KOPT-K1 (cell line): Measurements from ENCODE around the gene GJC2.

Experiments
- H3K27ac ChIP-seq: fragments of 200-600 bp; sonication (generic); 2 replicates; pipeline ENCODE4 v1.5.1; 2016; ENCODE audit warnings: antibody characterized with exemption, mild to moderate bottlenecking, low read depth, low read length; ENCODE audit not compliant: poor library complexity, severe bottlenecking
- H3K36me3 ChIP-seq: fragments of 200-600 bp; sonication (generic); 2 replicates; pipeline ENCODE4 v1.5.1; 2017; ENCODE audit warnings: antibody characterized with exemption, mild to moderate bottlenecking, low read length, moderate library complexity; ENCODE audit not compliant: insufficient read depth
- H3K9me3 ChIP-seq: fragments of 200-600 bp; sonication (generic); 2 replicates; pipeline ENCODE4 v1.5.1; 2017; ENCODE audit warnings: antibody characterized with exemption, low read length, mild to moderate bottlenecking; ENCODE audit not compliant: insufficient read depth, poor library complexity, severe bottlenecking

Gene GJC2

DNA sequence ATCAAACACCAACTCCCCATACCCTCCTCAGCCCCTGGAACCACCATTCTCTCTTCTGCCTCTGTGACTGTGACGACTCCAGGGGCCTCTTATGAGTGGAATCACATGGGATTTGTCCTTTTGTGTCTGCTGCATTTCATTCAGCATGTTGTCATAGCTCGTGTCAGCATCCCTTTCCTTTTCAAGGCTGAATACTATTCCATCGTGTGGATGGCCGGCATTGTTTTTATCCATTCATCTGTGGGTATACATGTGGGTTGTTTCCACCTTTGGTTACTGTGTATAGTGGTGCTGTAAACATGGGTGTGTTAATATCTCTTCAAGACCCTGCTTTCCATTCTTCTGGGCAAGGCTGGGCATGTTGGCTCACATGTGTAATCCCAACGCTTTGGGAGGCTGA is 41.0 kb downstream of the GJC2 start:
- H3K36me3 ChIP-seq: no peaks in the 10 kb centered on the region
- no peak overlapping the region for H3K27ac ChIP-seq
- no peaks in the 10 kb centered on the region for H3K9me3 ChIP-seq

DNA sequence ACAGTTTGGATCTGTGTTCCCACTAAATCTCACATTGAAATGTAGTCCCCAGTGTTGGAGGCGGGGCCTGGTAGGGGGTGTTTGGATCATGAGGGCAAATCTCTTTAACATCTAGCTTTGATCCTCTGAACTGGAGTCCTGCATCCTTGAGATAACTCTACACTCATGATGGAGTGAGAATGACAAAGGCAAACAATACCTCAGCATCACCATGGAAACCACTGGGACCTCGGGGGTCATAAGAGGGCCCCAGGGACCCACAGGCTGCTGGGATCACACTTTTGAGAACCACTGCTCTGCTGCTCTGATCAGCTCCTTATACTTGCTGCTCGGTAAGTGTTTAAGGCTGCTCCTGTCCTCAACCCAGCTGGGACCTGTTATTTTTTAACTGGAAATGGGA is 44.7 kb downstream of the GJC2 start:
- Histone ChIP-seq H3K36me3 (no peaks in the 10 kb centered on the region), H3K27ac (no peak overlapping the region), H3K9me3 (peaks cover 11% of the 10 kb centered on the region)

DNA sequence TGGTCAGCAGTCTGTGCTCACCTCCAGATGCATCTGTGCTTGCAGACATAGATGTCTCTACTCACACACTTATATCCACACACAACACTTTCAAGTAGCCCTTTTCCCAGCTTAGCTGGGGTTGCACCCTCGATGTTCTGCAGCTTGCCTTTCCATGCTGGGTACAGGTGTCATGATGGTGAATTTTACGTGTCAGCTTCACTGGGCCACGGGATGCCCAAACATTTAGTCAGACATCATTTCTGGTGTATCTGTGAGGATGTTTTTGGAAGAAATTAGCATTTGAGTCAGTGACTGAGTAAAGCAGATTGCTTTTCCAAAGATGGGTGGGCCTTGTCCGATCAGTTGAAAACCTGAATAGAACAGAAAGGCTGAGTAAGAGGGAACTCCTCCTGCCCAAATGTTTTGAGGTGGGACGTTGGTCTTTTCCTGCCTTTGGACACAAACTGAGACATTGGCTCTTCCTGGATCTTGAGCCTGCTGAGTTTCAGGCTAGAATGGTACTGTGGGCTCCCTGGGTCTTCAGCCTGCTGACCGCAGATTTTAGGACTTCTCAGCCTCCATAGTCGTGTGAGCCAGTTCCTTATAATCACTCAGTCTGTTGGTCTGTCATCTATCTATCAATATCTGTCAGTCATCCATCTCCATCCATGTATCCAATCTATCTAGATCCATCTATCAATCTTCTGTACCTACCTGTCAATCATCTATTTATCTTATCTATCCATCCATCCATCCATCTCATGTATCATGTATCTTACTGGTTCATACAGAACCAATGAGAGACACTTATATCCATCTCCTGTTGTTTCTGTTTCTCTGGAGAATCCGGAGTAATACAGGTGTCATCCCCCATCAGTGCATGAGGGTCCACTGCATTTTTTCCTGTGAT is 45.4 kb downstream of the GJC2 start:
- peaks cover 17% of the 10 kb centered on the region for H3K9me3 ChIP-seq
- H3K36me3 ChIP-seq: no peaks in the 10 kb centered on the region
- no peak overlapping the region for H3K27ac ChIP-seq

DNA sequence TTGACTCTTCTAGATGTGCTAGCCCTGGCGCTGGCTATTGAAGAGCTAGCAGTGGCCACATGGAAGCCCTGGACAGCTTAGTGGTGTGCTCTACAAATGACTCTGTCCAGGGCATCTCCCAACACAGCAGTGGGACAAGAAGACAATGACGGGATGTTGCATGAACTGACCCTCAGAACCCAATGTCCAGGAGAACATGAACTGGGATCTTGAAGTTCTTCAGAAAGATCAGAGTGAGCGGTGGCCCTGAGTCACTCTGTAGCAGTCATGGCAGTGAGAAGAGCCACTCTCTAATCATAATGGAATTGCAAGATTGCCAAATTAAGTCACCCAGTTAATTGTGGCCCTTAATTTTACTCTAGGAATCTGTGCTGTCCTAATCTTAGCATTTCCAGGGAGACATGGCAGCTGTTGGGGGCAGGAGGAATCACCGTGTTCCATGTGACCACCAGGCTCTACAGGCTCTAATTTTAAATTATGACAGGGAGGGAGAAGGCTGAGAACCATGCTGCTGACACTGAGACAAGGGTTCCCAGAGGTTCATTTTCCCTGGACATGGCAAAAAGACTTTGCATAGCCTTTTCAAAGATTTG is 47.9 kb downstream of the GJC2 start:
- H3K27ac ChIP-seq: no peak overlapping the region
- peaks cover 17% of the 10 kb centered on the region for H3K9me3 ChIP-seq
- H3K36me3 ChIP-seq: no peaks in the 10 kb centered on the region

- no peaks in the 10 kb centered on the region for H3K36me3 ChIP-seq
- no peak overlapping the region for H3K27ac ChIP-seq
- H3K9me3 ChIP-seq: peaks cover 17% of the 10 kb centered on the region
These were observed 49.4 kb downstream of the GJC2 start for GRCh38 chr1:228198977-228199590.

DNA sequence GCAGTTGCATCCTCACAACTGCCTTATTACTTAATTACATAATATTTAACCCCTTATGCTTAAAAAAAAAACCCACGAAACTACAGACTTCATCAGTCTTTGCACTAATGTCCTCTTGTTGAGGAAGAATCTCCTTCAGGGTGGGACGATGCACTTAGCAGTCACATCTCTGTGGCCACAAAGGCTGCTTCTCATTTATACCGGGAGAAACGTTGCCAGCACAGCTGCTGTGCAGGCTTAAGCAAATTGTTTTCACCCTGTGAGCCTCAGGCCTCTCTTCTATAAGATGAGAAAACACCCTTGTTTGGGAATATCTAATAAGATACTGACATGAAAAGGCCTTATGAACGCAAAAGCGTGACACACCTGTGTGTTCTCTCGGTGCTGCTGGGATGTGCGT is 55.2 kb downstream of the GJC2 start:
- Histone ChIP-seq H3K27ac (no peak overlapping the region), H3K36me3 (no peaks in the 10 kb centered on the region), H3K9me3 (peaks cover under 1% of the 10 kb centered on the region)

DNA sequence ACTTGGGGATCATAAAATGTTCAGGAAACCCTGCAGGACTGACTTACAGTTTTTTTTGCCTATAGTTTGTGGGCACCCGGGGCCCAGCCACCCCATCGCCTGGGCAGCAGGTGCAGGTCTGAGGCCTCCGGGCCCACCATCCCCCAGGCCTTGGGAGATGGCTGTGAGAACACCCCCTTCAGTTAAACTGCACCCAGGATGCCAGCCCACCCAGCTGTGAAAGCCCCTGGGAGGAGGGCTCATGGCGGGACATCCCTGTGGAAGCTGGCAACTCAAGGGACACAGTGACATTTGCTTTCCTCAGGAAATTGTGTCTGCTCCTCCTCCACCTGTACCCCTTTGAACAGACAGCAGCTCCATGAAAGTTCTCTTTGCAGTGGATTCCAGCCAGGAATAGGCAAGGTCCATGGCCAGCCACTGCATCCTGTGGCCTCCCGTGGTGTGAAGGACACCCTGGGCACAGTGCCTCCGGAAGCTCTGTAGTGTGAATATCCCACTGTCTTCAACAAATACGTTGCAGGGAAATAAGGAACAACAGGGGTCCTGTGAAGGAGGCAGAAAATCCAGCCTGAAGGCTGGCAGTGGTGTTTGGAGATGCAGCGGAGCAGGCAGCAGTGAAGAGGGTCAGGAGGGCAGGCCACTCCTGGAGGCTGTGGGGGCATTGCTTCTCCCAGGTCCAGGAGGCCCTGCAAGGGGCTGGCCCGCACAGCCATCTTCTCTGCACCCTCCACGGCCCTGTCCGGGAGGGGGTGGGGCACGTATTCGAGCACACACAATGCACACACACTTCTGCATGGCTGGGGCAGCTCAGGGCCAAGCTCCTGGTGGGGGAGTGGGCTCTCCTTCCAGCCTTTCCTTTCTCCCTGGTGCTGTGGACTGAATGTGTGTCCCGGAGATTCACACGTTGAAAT is 56.1 kb downstream of the GJC2 start:
- no peak overlapping the region for H3K27ac ChIP-seq
- no peaks in the 10 kb centered on the region for H3K9me3 ChIP-seq
- no peaks in the 10 kb centered on the region for H3K36me3 ChIP-seq

DNA sequence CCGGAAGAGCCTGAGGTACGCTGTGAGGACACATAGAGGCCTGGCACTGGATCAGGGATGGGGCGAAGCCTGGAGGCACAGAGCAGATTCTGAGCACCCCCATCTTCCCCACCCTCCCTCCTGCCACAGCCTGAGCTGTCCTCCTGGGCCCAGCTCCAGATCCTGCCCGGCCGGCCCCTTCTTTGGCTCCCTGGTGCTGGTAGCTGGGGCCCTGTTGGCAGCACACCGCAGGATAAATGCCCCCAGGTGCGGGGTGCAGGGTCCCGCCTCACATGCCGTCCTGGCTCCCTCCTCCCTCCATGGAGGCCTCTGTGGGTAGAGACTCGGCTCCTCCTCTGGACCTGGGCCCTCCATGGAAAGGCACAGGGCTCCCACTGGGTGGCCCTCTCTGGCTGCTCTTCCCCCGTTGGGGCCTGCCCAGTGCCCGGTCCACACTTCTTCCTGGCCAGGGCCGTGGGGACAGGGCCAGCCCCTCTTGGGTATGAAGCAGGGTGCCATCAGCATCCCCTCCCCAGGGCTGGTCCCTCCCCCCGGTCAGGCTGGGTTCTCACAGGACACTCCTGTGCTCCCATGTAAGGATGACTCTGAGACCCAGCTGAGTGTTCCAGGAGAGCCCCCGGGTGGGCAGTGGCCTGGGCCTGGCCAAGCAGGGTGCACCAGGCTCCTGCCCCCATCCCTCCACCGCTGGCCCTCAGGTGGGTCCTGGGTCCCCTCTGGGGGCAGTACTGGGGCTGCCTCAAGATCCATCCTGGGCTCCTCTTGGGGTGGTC is 57.0 kb downstream of the GJC2 start:
- Histone ChIP-seq H3K36me3 (no peaks in the 10 kb centered on the region), H3K27ac (no peak overlapping the region), H3K9me3 (no peaks in the 10 kb centered on the region)

GRCh38 chr1:228207381-228207810 is 57.7 kb downstream of the GJC2 start:
- Histone ChIP-seq H3K27ac (no peak overlapping the region), H3K9me3 (no peaks in the 10 kb centered on the region), H3K36me3 (no peaks in the 10 kb centered on the region)

DNA sequence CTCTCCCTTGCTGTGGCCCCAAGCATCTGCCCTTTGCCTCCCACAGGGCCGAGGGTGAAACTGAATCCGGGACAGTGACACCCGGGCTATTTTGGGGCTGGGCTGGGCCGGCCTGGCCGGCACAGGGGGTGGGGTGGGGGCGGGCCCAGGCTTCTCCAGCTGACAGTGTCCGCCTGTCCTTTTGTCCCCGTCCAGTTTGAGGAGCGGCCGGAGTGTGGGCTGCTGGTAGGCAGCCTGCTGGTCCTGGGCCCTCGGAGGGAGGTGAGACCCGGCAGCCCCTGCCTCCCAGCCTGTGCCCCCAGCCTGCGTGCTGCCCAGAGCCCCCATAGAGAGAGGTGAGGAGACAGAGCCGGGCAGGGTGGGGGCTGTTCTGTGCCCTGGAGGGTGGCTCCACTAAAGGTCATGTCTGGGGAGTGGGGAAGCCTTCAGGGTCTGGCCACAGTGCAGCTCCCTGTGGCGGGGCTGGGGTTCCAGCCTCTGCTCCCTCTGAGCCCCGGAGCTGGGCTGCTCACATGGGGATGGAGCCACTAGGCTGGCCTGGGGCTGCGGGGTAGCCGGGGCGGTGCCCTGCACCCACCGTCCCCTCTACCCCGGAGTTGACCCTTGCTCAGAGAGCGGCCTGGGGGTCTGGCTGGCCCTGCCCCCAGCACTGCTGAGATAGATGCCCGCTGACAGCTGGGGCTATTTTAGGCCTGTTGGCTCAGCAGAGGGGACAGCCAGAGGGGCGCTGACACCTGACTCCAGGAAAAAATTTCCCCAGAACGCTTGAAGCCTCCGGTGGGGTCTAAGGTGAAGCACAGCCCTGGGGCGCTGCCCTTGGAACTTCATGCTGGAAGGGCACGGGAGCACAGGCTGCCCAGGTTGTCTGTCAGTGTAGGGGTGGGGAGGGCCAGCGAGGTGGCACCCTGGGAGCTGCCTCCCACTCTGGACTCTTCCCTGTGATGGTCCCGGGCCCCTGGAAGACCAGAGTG is 58.4 kb downstream of the GJC2 start, which contains the start of gene OBSCN:
TSS of gene OBSCN (plus strand) at position 194 of the 971 bp plus-strand sequence. CDS start 3,740 bp downstream, outside the sequence.
- no peak within 1 kb of the TSS for H3K27ac ChIP-seq
- H3K9me3 ChIP-seq: no peaks in the 10 kb centered on the region
- no peaks in the 10 kb centered on the region for H3K36me3 ChIP-seq

DNA sequence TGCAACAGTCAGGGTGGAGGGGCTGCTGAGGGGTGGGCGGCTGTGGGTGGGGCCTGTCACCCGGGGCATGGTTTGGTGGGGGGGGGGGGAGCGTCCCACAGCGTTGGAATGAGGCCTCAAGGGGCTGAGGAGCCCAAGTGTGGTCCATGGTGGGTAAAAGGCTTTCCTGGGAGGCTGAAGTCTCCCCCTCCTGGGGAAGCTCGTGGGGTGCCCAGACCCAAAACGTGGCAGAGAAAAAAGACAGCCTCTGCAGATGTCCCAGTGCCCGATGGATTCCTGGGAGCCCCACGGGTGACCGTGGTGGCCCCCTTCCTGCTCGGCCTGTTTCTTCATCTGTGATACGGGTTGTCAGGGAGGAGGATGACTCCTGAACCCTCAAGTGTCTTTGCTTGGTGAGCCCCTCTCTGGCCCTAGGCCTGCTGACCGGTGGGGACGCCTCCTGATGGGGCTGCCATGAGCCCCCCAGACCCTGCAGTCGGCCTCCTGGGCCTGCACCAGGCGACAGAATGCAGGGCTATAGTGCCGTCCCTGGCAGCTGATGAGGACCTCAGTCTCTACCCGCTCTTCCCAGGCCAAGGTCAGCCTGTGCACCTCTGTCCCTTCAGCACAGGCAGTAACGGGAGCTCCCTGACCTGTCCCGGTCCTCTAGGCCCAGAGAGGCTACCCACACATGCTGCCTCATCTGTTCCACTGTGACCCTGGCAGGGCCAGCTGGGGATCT is 59.3 kb downstream of the GJC2 start:
- Histone ChIP-seq H3K27ac (no peak overlapping the region), H3K9me3 (no peaks in the 10 kb centered on the region)

More for the DNA sequence above, 59.3 kb downstream of the GJC2 start:
- H3K36me3 ChIP-seq: no peaks in the 10 kb centered on the region
